HG03342 (cell line): Measurements from ENCODE around the gene RACK1.
"Not testable (repeated sequence)": the region's sequence is repeated elsewhere in the genome, so short reads cannot be mapped to it uniquely, and the experiment has no call there.

Experiments used
- ATAC-seq: cut with Tn5 transposase; IDR thresholded peaks from one replicate; pipeline ENCODE4 v1.9.1; 2021; ENCODE audit warnings: mild to moderate bottlenecking, moderate library complexity; ENCODE audit not compliant: unreplicated experiment

RACK1 gene

GRCh38 chr5:181243564-181244343 is at the start of gene RACK1:
TSS of gene RACK1 (minus strand) at chr5:181243906. CDS start at chr5:181243800, 106 bp downstream.
- peak; percentile 54 for ATAC-seq

- peak; percentile 79 for ATAC-seq
These were observed 43.6 kb upstream of the RACK1 start for GRCh38 chr5:181287331-181287730.

- ATAC-seq = not testable (repeated sequence)
These were observed 42.4 kb upstream of the RACK1 start for GRCh38 chr5:181285962-181286705.

GRCh38 chr5:181283841-181284755 is 40.4 kb upstream of the RACK1 start:
- ATAC-seq = not testable (repeated sequence)

- ATAC-seq = no peak
These were observed 39.6 kb upstream of the RACK1 start for GRCh38 chr5:181283347-181283746.

- ATAC-seq = no peak
These were observed 39.2 kb upstream of the RACK1 start for GRCh38 chr5:181282874-181283273.

GRCh38 chr5:181282415-181282814 is 38.7 kb upstream of the RACK1 start:
- ATAC-seq = not testable (repeated sequence)

- ATAC-seq = no peak
These were observed 38.2 kb upstream of the RACK1 start for GRCh38 chr5:181281984-181282316.

GRCh38 chr5:181281077-181281983 is 37.6 kb upstream of the RACK1 start:
- ATAC-seq = no peak

- ATAC-seq = no peak
These were observed 36.6 kb upstream of the RACK1 start for GRCh38 chr5:181280251-181280762.

GRCh38 chr5:181273433-181273744 is 29.7 kb upstream of the RACK1 start:
- ATAC-seq = not testable (repeated sequence)

GRCh38 chr5:181271081-181271480 is 27.4 kb upstream of the RACK1 start:
- ATAC-seq = no peak

GRCh38 chr5:181267907-181268306 is 24.2 kb upstream of the RACK1 start:
- not testable (repeated sequence) for ATAC-seq

- not testable (repeated sequence) for ATAC-seq
These were observed 23.7 kb upstream of the RACK1 start for GRCh38 chr5:181267291-181267904.

- no peak for ATAC-seq
These were observed 21.5 kb upstream of the RACK1 start for GRCh38 chr5:181265092-181265671.

- ATAC-seq = no peak
These were observed 19.9 kb upstream of the RACK1 start for GRCh38 chr5:181263633-181264032.

GRCh38 chr5:181261320-181262049 is 17.8 kb upstream of the RACK1 start:
- peak; percentile 56 for ATAC-seq

- peak; percentile 77 for ATAC-seq
These were observed 17.1 kb upstream of the RACK1 start, which contains the start of gene TRIM52 for GRCh38 chr5:181260720-181261319. TSS of gene TRIM52 (minus strand) at chr5:181261143. CDS start at chr5:181260813, 330 bp downstream.
